DOHH2 (cell line): ENCODE measurements around the gene DENND1A.

Source experiments
- H3F3A ChIP-seq: fragments of 200-600 bp; sonication (generic), shearing (Covaris generic); 2 replicates; pipeline ENCODE4 v1.6.0; 2016; ENCODE audit warnings: antibody characterized with exemption, mild to moderate bottlenecking; ENCODE audit not compliant: control insufficient read depth, insufficient read depth
- H3K27ac ChIP-seq: fragments of 200-600 bp; sonication (generic); 2 replicates; pipeline ENCODE4 v1.5.1; 2014; ENCODE audit warnings: low read depth, mild to moderate bottlenecking, low read length, moderate library complexity
- H3K27me3 ChIP-seq: fragments of 200-600 bp; sonication (generic); 2 replicates; pipeline ENCODE4 v1.6.1; 2014; ENCODE audit warnings: mild to moderate bottlenecking, low read length, mixed read lengths; ENCODE audit not compliant: control insufficient read depth
- H3K36me3 ChIP-seq: fragments of 200-600 bp; sonication (generic); 2 replicates; pipeline ENCODE4 v1.6.1; 2014; ENCODE audit warnings: mild to moderate bottlenecking, low read length, moderate library complexity, mixed read lengths; ENCODE audit not compliant: control insufficient read depth
- H3K4me1 ChIP-seq: fragments of 200-600 bp; sonication (generic); 2 replicates; pipeline ENCODE4 v1.6.1; 2014; ENCODE audit warnings: mild to moderate bottlenecking, low read length, mixed read lengths; ENCODE audit not compliant: control insufficient read depth
- H3K4me2 ChIP-seq: fragments of 200-600 bp; sonication (generic); 2 replicates; pipeline ENCODE4 v1.6.0; 2014; ENCODE audit warnings: mild to moderate bottlenecking, low read length, moderate library complexity
- H3K4me3 ChIP-seq: fragments of 200-600 bp; sonication (generic); 2 replicates; pipeline ENCODE4 v1.5.1; 2014; ENCODE audit warnings: mild to moderate bottlenecking, low read length, mixed read lengths
- H3K79me2 ChIP-seq: fragments of 200-600 bp; sonication (generic); 2 replicates; pipeline ENCODE4 v1.6.1; 2014; ENCODE audit warnings: mild to moderate bottlenecking, low read length, mixed read lengths; ENCODE audit not compliant: control insufficient read depth
- H3K9me2 ChIP-seq: fragments of 200-600 bp; sonication (generic); replicated peaks from 2 replicates; pipeline ENCODE4 v1.6.1; 2014; ENCODE audit warnings: mild to moderate bottlenecking, low read length, mixed read lengths; ENCODE audit not compliant: control insufficient read depth
- H3K9me3 ChIP-seq: fragments of 200-600 bp; sonication (generic); 2 replicates; pipeline ENCODE4 v1.6.1; 2014; ENCODE audit warnings: antibody characterized with exemption, low read length, mixed read lengths; ENCODE audit not compliant: control insufficient read depth, insufficient read depth
- H4K20me1 ChIP-seq: fragments of 200-600 bp; sonication (generic); 2 replicates; pipeline ENCODE4 v1.6.0; 2014; ENCODE audit warnings: low read depth, mild to moderate bottlenecking, antibody characterized with exemption, low read length, moderate library complexity; ENCODE audit not compliant: control insufficient read depth, insufficient read depth
- CTCF ChIP-seq: fragments of 200-600 bp; sonication (generic); IDR thresholded peaks from one replicate; pipeline ENCODE4 v1.5.1; 2014; ENCODE audit warnings: antibody characterized with exemption, mild to moderate bottlenecking, low read depth, low read length; ENCODE audit not compliant: poor library complexity, severe bottlenecking
- EZH2phosphoT487 ChIP-seq: fragments of 200-600 bp; sonication (generic); IDR thresholded peaks from 2 replicates; pipeline ENCODE4 v1.6.1; 2017; ENCODE audit warnings: borderline replicate concordance, mild to moderate bottlenecking, antibody characterized with exemption, low read length, moderate library complexity, mixed read lengths

DENND1A gene

GRCh38 chr9:123880420-123880819, 49.5 kb downstream of the DENND1A start:
- H4K20me1 ChIP-seq, result 0 out of 2 replicates have a peak, but pooled peaks cover 4% of the 10 kb centered on the region
- H3K9me2 ChIP-seq, result no peaks in the 10 kb centered on the region

GRCh38 chr9:123876750-123877149, 53.2 kb downstream of the DENND1A start:
- no peaks in the 10 kb centered on the region for H3F3A ChIP-seq
- H3K4me3 ChIP-seq, result no peak overlapping the region
- H3K9me2 ChIP-seq, result no peaks in the 10 kb centered on the region
- peaks cover 7% of the 10 kb centered on the region; the same call in 1 of the 2 replicates for H3K79me2 ChIP-seq
- no peak overlapping the region for H3K4me2 ChIP-seq
- H3K9me3 ChIP-seq, result no peaks in the 10 kb centered on the region
- peaks cover 9% of the 10 kb centered on the region; the same call in 1 of the 2 replicates for H3K36me3 ChIP-seq
- no peaks in the 10 kb centered on the region for H4K20me1 ChIP-seq
- no peaks in the 10 kb centered on the region for H3K4me1 ChIP-seq
- H3K27ac ChIP-seq, result no peak overlapping the region
- no peaks in the 10 kb centered on the region for H3K27me3 ChIP-seq
- TF ChIP-seq EZH2phosphoT487 (no peak), CTCF (no peak)

More at GRCh38 chr9:123880420-123880819, 49.5 kb downstream of the DENND1A start:
- Histone ChIP-seq H3K4me1 (no peaks in the 10 kb centered on the region), H3K79me2 (peaks cover 35% of the 10 kb centered on the region), H3K27me3 (no peaks in the 10 kb centered on the region), H3K36me3 (peaks cover 9% of the 10 kb centered on the region; the same call in 1 of the 2 replicates), H3K4me2 (no peak overlapping the region), H3K4me3 (no peak overlapping the region), H3F3A (no peaks in the 10 kb centered on the region), H3K27ac (no peak overlapping the region), H3K9me3 (no peaks in the 10 kb centered on the region)
- TF ChIP-seq EZH2phosphoT487 (no peak), CTCF (no peak)

GRCh38 chr9:123872710-123873109, 57.2 kb downstream of the DENND1A start:
- no peaks in the 10 kb centered on the region for H3K27me3 ChIP-seq
- H4K20me1 ChIP-seq, result no peaks in the 10 kb centered on the region
- H3F3A ChIP-seq, result no peaks in the 10 kb centered on the region
- H3K9me3 ChIP-seq, result no peaks in the 10 kb centered on the region
- H3K79me2 ChIP-seq, result no peaks in the 10 kb centered on the region
- peaks cover 7% of the 10 kb centered on the region; the same call in 1 of the 2 replicates for H3K36me3 ChIP-seq
- no peak for TF ChIP-seq CTCF
- TF ChIP-seq EZH2phosphoT487, result no peak
- no peak overlapping the region for H3K4me2 ChIP-seq
- no peaks in the 10 kb centered on the region for H3K4me1 ChIP-seq
- no peak overlapping the region for H3K27ac ChIP-seq
- no peaks in the 10 kb centered on the region for H3K9me2 ChIP-seq
- H3K4me3 ChIP-seq, result no peak overlapping the region
